Activated naive CD8-positive, alpha-beta T cell (primary cell): ENCODE results near the gene PRKACG.
"Not testable (repeated sequence)": the region's sequence is repeated elsewhere in the genome, so short reads cannot be mapped to it uniquely, and the experiment has no call there.

Source experiments
- H3K27ac Mint-ChIP-seq: one replicate; pipeline ENCODE4 v1.8.0; 2021; ENCODE audit warnings: mixed read lengths
- H3K27me3 Mint-ChIP-seq: one replicate; pipeline ENCODE4 v1.8.0; 2021; ENCODE audit warnings: mixed read lengths
- H3K36me3 Mint-ChIP-seq: one replicate; pipeline ENCODE4 v1.8.0; 2021; ENCODE audit warnings: mixed read lengths
- H3K4me1 Mint-ChIP-seq: one replicate; pipeline ENCODE4 v1.8.0; 2021; ENCODE audit warnings: low read depth, mixed read lengths
- H3K4me3 Mint-ChIP-seq: one replicate; pipeline ENCODE4 v1.8.0; 2021; ENCODE audit warnings: mild to moderate bottlenecking, mixed read lengths
- H3K9me3 Mint-ChIP-seq: one replicate; pipeline ENCODE4 v1.8.0; 2021; ENCODE audit warnings: low read depth, mixed read lengths

Gene PRKACG

GRCh38 chr9:69009708-69010107 is 4.2 kb downstream of the PRKACG start:
- no peak overlapping the region for H3K4me3 Mint-ChIP-seq
- no peaks in the 10 kb centered on the region for H3K36me3 Mint-ChIP-seq
- H3K27me3 Mint-ChIP-seq: peaks cover 12% of the 10 kb centered on the region
- no peak overlapping the region for H3K27ac Mint-ChIP-seq
- H3K4me1 Mint-ChIP-seq: peaks cover 10% of the 10 kb centered on the region
- no peaks in the 10 kb centered on the region for H3K9me3 Mint-ChIP-seq

- H3K27me3 Mint-ChIP-seq: no peaks in the 10 kb centered on the region
These were observed 9.1 kb downstream of the PRKACG start for GRCh38 chr9:69004836-69005235.

GRCh38 chr9:69003051-69003450 is 10.9 kb downstream of the PRKACG start:
- Mint-ChIP-seq H3K9me3 (no peaks in the 10 kb centered on the region), H3K4me1 (peaks cover 2% of the 10 kb centered on the region), H3K36me3 (no peaks in the 10 kb centered on the region), H3K27ac (no peak overlapping the region), H3K27me3 (no peaks in the 10 kb centered on the region), H3K4me3 (no peak overlapping the region)

More at GRCh38 chr9:69004836-69005235, 9.1 kb downstream of the PRKACG start:
- Mint-ChIP-seq H3K4me1 (no peaks in the 10 kb centered on the region), H3K9me3 (no peaks in the 10 kb centered on the region), H3K4me3 (no peak overlapping the region), H3K36me3 (no peaks in the 10 kb centered on the region), H3K27ac (no peak overlapping the region)

- no peak overlapping the region for H3K27ac Mint-ChIP-seq
- H3K36me3 Mint-ChIP-seq: no peaks in the 10 kb centered on the region
- no peaks in the 10 kb centered on the region for H3K27me3 Mint-ChIP-seq
- peaks cover 3% of the 10 kb centered on the region for H3K4me1 Mint-ChIP-seq
- no peak overlapping the region for H3K4me3 Mint-ChIP-seq
- no peaks in the 10 kb centered on the region for H3K9me3 Mint-ChIP-seq
These were observed 12.0 kb downstream of the PRKACG start for GRCh38 chr9:69001921-69002320.

- Mint-ChIP-seq H3K27ac (no peak overlapping the region), H3K27me3 (no peaks in the 10 kb centered on the region), H3K9me3 (no peaks in the 10 kb centered on the region), H3K36me3 (no peaks in the 10 kb centered on the region), H3K4me1 (peaks cover 14% of the 10 kb centered on the region), H3K4me3 (no peak overlapping the region)
These were observed 14.4 kb downstream of the PRKACG start for GRCh38 chr9:68999393-69000105.

- no peaks in the 10 kb centered on the region for H3K27me3 Mint-ChIP-seq
- H3K27ac Mint-ChIP-seq: no peak overlapping the region
- peaks cover 14% of the 10 kb centered on the region for H3K4me1 Mint-ChIP-seq
- no peak overlapping the region for H3K4me3 Mint-ChIP-seq
- no peaks in the 10 kb centered on the region for H3K36me3 Mint-ChIP-seq
- H3K9me3 Mint-ChIP-seq: no peaks in the 10 kb centered on the region
These were observed 15.1 kb downstream of the PRKACG start for GRCh38 chr9:68998812-68999211.

- Mint-ChIP-seq H3K4me1 (peaks cover 14% of the 10 kb centered on the region), H3K27me3 (no peaks in the 10 kb centered on the region), H3K9me3 (no peaks in the 10 kb centered on the region), H3K4me3 (no peak overlapping the region), H3K27ac (no peak overlapping the region), H3K36me3 (no peaks in the 10 kb centered on the region)
These were observed 15.5 kb downstream of the PRKACG start for GRCh38 chr9:68998385-68998784.

GRCh38 chr9:68997666-68998065 is 16.2 kb downstream of the PRKACG start:
- H3K36me3 Mint-ChIP-seq: no peaks in the 10 kb centered on the region
- peaks cover 14% of the 10 kb centered on the region for H3K4me1 Mint-ChIP-seq
- no peak overlapping the region for H3K4me3 Mint-ChIP-seq
- H3K27me3 Mint-ChIP-seq: no peaks in the 10 kb centered on the region
- no peak overlapping the region for H3K27ac Mint-ChIP-seq
- H3K9me3 Mint-ChIP-seq: no peaks in the 10 kb centered on the region

GRCh38 chr9:68996462-68996861 is 17.5 kb downstream of the PRKACG start:
- no peaks in the 10 kb centered on the region for H3K36me3 Mint-ChIP-seq
- H3K9me3 Mint-ChIP-seq: no peaks in the 10 kb centered on the region
- peaks cover 14% of the 10 kb centered on the region for H3K4me1 Mint-ChIP-seq
- peak overlapping the region; percentile 60 for H3K4me3 Mint-ChIP-seq
- H3K27me3 Mint-ChIP-seq: no peaks in the 10 kb centered on the region
- H3K27ac Mint-ChIP-seq: peak overlapping the region; percentile 30

- Mint-ChIP-seq H3K9me3 (no peaks in the 10 kb centered on the region), H3K4me1 (peaks cover 14% of the 10 kb centered on the region), H3K4me3 (no peak overlapping the region), H3K36me3 (no peaks in the 10 kb centered on the region), H3K27ac (no peak overlapping the region), H3K27me3 (no peaks in the 10 kb centered on the region)
These were observed 18.1 kb downstream of the PRKACG start for GRCh38 chr9:68995776-68996175.

GRCh38 chr9:68991457-68991856 is 22.5 kb downstream of the PRKACG start:
- no peak overlapping the region for H3K27ac Mint-ChIP-seq
- no peaks in the 10 kb centered on the region for H3K9me3 Mint-ChIP-seq
- H3K27me3 Mint-ChIP-seq: peaks cover 1% of the 10 kb centered on the region
- no peak overlapping the region for H3K4me3 Mint-ChIP-seq
- peaks cover 7% of the 10 kb centered on the region for H3K4me1 Mint-ChIP-seq
- H3K36me3 Mint-ChIP-seq: no peaks in the 10 kb centered on the region

GRCh38 chr9:68986949-68987348 is 27.0 kb downstream of the PRKACG start:
- not testable (repeated sequence) for H3K27ac Mint-ChIP-seq, H3K4me1 Mint-ChIP-seq, H3K36me3 Mint-ChIP-seq, H3K9me3 Mint-ChIP-seq, H3K27me3 Mint-ChIP-seq, H3K4me3 Mint-ChIP-seq

- Mint-ChIP-seq H3K27ac (no peak overlapping the region), H3K4me3 (no peak overlapping the region), H3K4me1 (peaks cover 7% of the 10 kb centered on the region), H3K27me3 (no peaks in the 10 kb centered on the region), H3K9me3 (no peaks in the 10 kb centered on the region), H3K36me3 (peaks cover 2% of the 10 kb centered on the region)
These were observed 30.1 kb downstream of the PRKACG start for GRCh38 chr9:68983522-68984424.

GRCh38 chr9:68983008-68983411 is 30.9 kb downstream of the PRKACG start:
- H3K4me1 Mint-ChIP-seq: peaks cover 7% of the 10 kb centered on the region
- H3K27ac Mint-ChIP-seq: no peak overlapping the region
- H3K4me3 Mint-ChIP-seq: no peak overlapping the region
- H3K27me3 Mint-ChIP-seq: no peaks in the 10 kb centered on the region
- H3K36me3 Mint-ChIP-seq: peaks cover 2% of the 10 kb centered on the region
- H3K9me3 Mint-ChIP-seq: no peaks in the 10 kb centered on the region

GRCh38 chr9:68981789-68982188 is 32.1 kb downstream of the PRKACG start:
- H3K4me3 Mint-ChIP-seq: no peak overlapping the region
- no peaks in the 10 kb centered on the region for H3K27me3 Mint-ChIP-seq
- H3K4me1 Mint-ChIP-seq: peaks cover 7% of the 10 kb centered on the region
- H3K27ac Mint-ChIP-seq: no peak overlapping the region
- H3K36me3 Mint-ChIP-seq: peaks cover 2% of the 10 kb centered on the region
- H3K9me3 Mint-ChIP-seq: no peaks in the 10 kb centered on the region
